ENCODE results near the gene ARHGAP40. TPM values are rescaled to one million over a fixed set of nuclear protein-coding genes. Genes with fewer than 3 reads are reported as not detected.

ARHGAP40 gene
- total and polyA plus RNA-seq, 9 of the 15 experiments (the other 6 are each of a cell fraction or from before 2014, with no cell fraction given) = not detected

DNA sequence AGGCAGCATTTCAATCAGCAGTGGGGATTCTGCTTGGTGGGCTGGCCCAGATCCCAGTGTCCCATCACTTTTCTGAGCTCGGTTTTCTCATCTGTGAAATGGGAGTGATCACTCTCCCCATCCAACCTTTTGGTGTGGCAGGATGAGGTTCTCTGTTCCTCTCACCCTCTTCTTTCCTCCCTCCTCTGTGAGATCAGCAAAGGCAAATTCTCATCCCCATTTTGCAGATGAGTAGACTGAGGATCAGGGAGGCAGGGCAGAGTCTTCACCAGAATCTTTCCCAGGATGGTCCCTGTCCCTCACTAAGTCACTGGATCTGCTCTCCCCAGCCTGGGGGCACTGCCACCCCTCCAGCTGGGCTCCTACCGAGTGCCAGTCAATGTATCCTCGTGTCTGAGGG is 62.1 kb downstream of the ARHGAP40 start:
- CTCF ChIA-PET (ENCODE audit: low intra/inter-chr PET ratio) = no interaction called here
- H3K79me2 ChIP-seq (ENCODE audit: control insufficient read depth, insufficient read depth, low read length) = no peaks in the 10 kb centered on the region
- peaks cover 20 to 24% of the 10 kb centered on the region in 2 experiments for H3K4me1 ChIP-seq (replicated peaks in 1 of 2; ENCODE audit: control insufficient read depth in 2 of 2, insufficient read depth in 2 of 2, low read length in 2 of 2)
- intact Hi-C loops (cut with micrococcal nuclease) = no loop called here
- POLR2A ChIA-PET = no interaction called here
- ATAC-seq (no peak), DNase-seq (ENCODE audit: extremely low read depth in 1 of 4, low spot score in 3 of 4) (no peak), FAIRE-seq (no peak)
- BruUV-seq (replicated peaks) = no TSS peak
- no peaks in the 10 kb centered on the region for H3K36me3 ChIP-seq (ENCODE audit: control insufficient read depth, insufficient read depth, low read length)
- H4K20me1 ChIP-seq (replicated peaks; ENCODE audit: control insufficient read depth, insufficient read depth, low read length) = no peaks in the 10 kb centered on the region
- H3K9ac ChIP-seq (ENCODE audit: insufficient read depth in 1 of 2, low read depth in 2 of 2, low read length in 2 of 2) = no peak overlapping the region
- in situ Hi-C loops (cut with MboI) = no loop called here
- no peaks in the 10 kb centered on the region for H3K9me3 ChIP-seq (replicated peaks; ENCODE audit: control insufficient read depth, insufficient read depth, low read depth, low read length)
- H3K4me3 ChIP-seq = no peak overlapping the region
- WGBS (ENCODE audit: insufficient coverage, low coverage, missing lambda C conversion rate) = 37% methylated on average over 3 of the region's 3 CpGs
- peak; percentile 65; the same call in 1 of the 2 replicates for TF ChIP-seq HDAC2 (IDR thresholded peaks at IDR 0.05)
- no peak for TF ChIP-seq TEAD4 (IDR thresholded peaks at IDR 0.05; ENCODE audit: low read length)
- TF ChIP-seq TEAD4 (CRISPR knock-in tag; IDR thresholded peaks at IDR 0.05; ENCODE audit: borderline replicate concordance) = no peak
- peak; percentile 71 for TF ChIP-seq ADNP (tag; IDR thresholded peaks at IDR 0.05)
- 0 out of 2 replicates have a peak, but pooled peaks have one; percentile 13 for TF ChIP-seq SMARCA5 (IDR thresholded peaks at IDR 0.05)
- peak; percentile 86 for TF ChIP-seq RBM25 (IDR thresholded peaks at IDR 0.05; ENCODE audit: low read depth, low read length, severe bottlenecking)
- 0 out of 2 replicates have a peak, but pooled peaks have one; percentile 34 for TF ChIP-seq PTBP1 (IDR thresholded peaks at IDR 0.05; ENCODE audit: low read depth, low read length)
- no peak for TF ChIP-seq E2F3 (CRISPR knock-in tag; IDR thresholded peaks at IDR 0.05)
- peak; percentile 89 for TF ChIP-seq BCOR (IDR thresholded peaks at IDR 0.05)
- peak; percentile 14 to 53; a peak in 1 of 4 replicates for TF ChIP-seq KDM1A (IDR thresholded peaks at IDR 0.05)
- no peak for TF ChIP-seq MAFK (IDR thresholded peaks at IDR 0.05; ENCODE audit: low read length)
- no peaks in the 10 kb centered on the region for H3K27me3 ChIP-seq (ENCODE audit: control insufficient read depth in 2 of 2, insufficient read depth in 2 of 2, low read length in 2 of 2)
- H2AFZ ChIP-seq (ENCODE audit: low read depth, low read length) = no peak overlapping the region
- H3K27ac ChIP-seq (ENCODE audit: extremely low read depth, low read depth, low read length) = no peak overlapping the region
- H3K9me1 ChIP-seq (ENCODE audit: control insufficient read depth, insufficient read depth, low read length) = no peaks in the 10 kb centered on the region
- H3K4me2 ChIP-seq (ENCODE audit: insufficient read depth, low read length) = no peak overlapping the region

All from K562 (cell line).